ENCODE measurements around the gene EXD2.

- TF ChIP-seq MAX (IDR thresholded peaks at IDR 0.05) (no peak), BCL3 (IDR thresholded peaks at IDR 0.05) (no peak), REST (IDR thresholded peaks at IDR 0.05) (no peak), POLR2A (IDR thresholded peaks at IDR 0.05; ENCODE audit: low read length) (no peak), CHD4 (IDR thresholded peaks at IDR 0.05; ENCODE audit: borderline replicate concordance) (no peak), CTCF (IDR thresholded peaks at IDR 0.05) (no peak), RAD21 (conservative IDR thresholded peaks at IDR 0.05 in 1 of 2, IDR thresholded peaks at IDR 0.05 in 1 of 2) (no peak), RNF2 (IDR thresholded peaks at IDR 0.05; ENCODE audit: borderline replicate concordance, low read depth) (no peak), EP300 (IDR thresholded peaks at IDR 0.05) (no peak), PHF8 (IDR thresholded peaks at IDR 0.05; ENCODE audit: borderline replicate concordance, low read depth) (no peak), HDAC2 (IDR thresholded peaks at IDR 0.05) (no peak), GATA3 (IDR thresholded peaks at IDR 0.05; ENCODE audit: borderline replicate concordance) (no peak)
Measured at GRCh38 chr14:69207435-69208041, 16.2 kb downstream of the EXD2 start.
